Measurements from ENCODE around the gene ZNF789.
A peak's percentile ranks its signal among the peaks of the same experiment; 100 is the strongest.

The ZNF789 gene

GRCh38 chr7:99457650-99458493 is 14.8 kb upstream of the ZNF789 start:
- 92% methylated on average over 26 of the region's 26 CpGs for WGBS
- H3K23ac ChIP-seq (ENCODE audit: low read length in 2 of 2), result no peak overlapping the region

GRCh38 chr7:99459087-99459486 is 13.6 kb upstream of the ZNF789 start:
- Histone ChIP-seq H2BK15ac (ENCODE audit: low read depth, poor library complexity, severe bottlenecking) (no peak overlapping the region), H2AFZ (ENCODE audit: low read depth, low read length) (no peak overlapping the region), H3K4me1 (ENCODE audit: control insufficient read depth, insufficient read depth, low read depth, low read length) (peaks cover 5% of the 10 kb centered on the region), H3K9ac (ENCODE audit: low read length) (no peak overlapping the region), H2BK5ac (ENCODE audit: low read depth, low read length, poor library complexity, severe bottlenecking) (no peak overlapping the region), H3K9me3 (ENCODE audit: control insufficient read depth, low read length) (no peaks in the 10 kb centered on the region), H3K14ac (ENCODE audit: low read length in 2 of 2) (no peak overlapping the region), H4K91ac (ENCODE audit: low read length) (no peak overlapping the region), H3K23ac (ENCODE audit: low read length in 2 of 2) (no peak overlapping the region), H2BK12ac (ENCODE audit: low read length in 2 of 2) (no peak overlapping the region), H2BK120ac (ENCODE audit: low read depth, low read length) (no peak overlapping the region), H3K79me1 (replicated peaks; ENCODE audit: low read length, poor library complexity, severe bottlenecking) (peaks cover 17% of the 10 kb centered on the region), H3K4me2 (ENCODE audit: low read length, poor library complexity, severe bottlenecking) (no peak overlapping the region), H4K8ac (ENCODE audit: low read length) (no peak overlapping the region), H2AK5ac (ENCODE audit: low read length, severe bottlenecking) (no peak overlapping the region), H3K18ac (ENCODE audit: low read depth in 1 of 2, low read length in 2 of 2) (no peak overlapping the region), H3K36me3 (ENCODE audit: control insufficient read depth in 1 of 2, insufficient read depth in 2 of 2, low read depth in 1 of 2, low read length in 2 of 2) (peaks cover 65 to 78% of the 10 kb centered on the region in 2 experiments), H3K4ac (ENCODE audit: low read depth in 1 of 2, low read length in 2 of 2) (no peak overlapping the region), H3K27me3 (ENCODE audit: control insufficient read depth in 1 of 2, insufficient read depth in 1 of 2, low read length in 2 of 2) (no peaks in the 10 kb centered on the region), H3K27ac (ENCODE audit: low read length, poor library complexity, severe bottlenecking) (no peak overlapping the region), H3K4me3 (ENCODE audit: insufficient read depth in 1 of 2, low read depth in 1 of 2, low read length in 2 of 2) (no peak overlapping the region)
- peak; percentile 31 for DNase-seq
- WGBS, result 96% methylated on average over 8 of the region's 8 CpGs

More at GRCh38 chr7:99457650-99458493, 14.8 kb upstream of the ZNF789 start:
- Histone ChIP-seq H3K4me2 (ENCODE audit: low read length, poor library complexity, severe bottlenecking) (no peak overlapping the region), H2BK12ac (ENCODE audit: low read length in 2 of 2) (no peak overlapping the region), H3K36me3 (ENCODE audit: control insufficient read depth in 1 of 2, insufficient read depth in 2 of 2, low read depth in 1 of 2, low read length in 2 of 2) (peaks cover 71 to 82% of the 10 kb centered on the region in 2 experiments), H3K14ac (ENCODE audit: low read length in 2 of 2) (no peak overlapping the region), H2BK5ac (ENCODE audit: low read depth, low read length, poor library complexity, severe bottlenecking) (no peak overlapping the region), H4K8ac (ENCODE audit: low read length) (no peak overlapping the region), H3K18ac (ENCODE audit: low read depth in 1 of 2, low read length in 2 of 2) (no peak overlapping the region), H3K4me3 (ENCODE audit: insufficient read depth in 1 of 2, low read depth in 1 of 2, low read length in 2 of 2) (no peak overlapping the region), H2BK15ac (ENCODE audit: low read depth, poor library complexity, severe bottlenecking) (no peak overlapping the region), H3K9ac (ENCODE audit: low read length) (no peak overlapping the region), H2BK120ac (ENCODE audit: low read depth, low read length) (no peak overlapping the region), H3K79me1 (replicated peaks; ENCODE audit: low read length, poor library complexity, severe bottlenecking) (peaks cover 26% of the 10 kb centered on the region), H3K9me3 (ENCODE audit: control insufficient read depth, low read length) (no peaks in the 10 kb centered on the region), H3K4ac (ENCODE audit: low read depth in 1 of 2, low read length in 2 of 2) (no peak overlapping the region), H3K4me1 (ENCODE audit: control insufficient read depth, insufficient read depth, low read depth, low read length) (peaks cover 3% of the 10 kb centered on the region), H2AK5ac (ENCODE audit: low read length, severe bottlenecking) (no peak overlapping the region), H4K91ac (ENCODE audit: low read length) (no peak overlapping the region), H3K27me3 (ENCODE audit: control insufficient read depth in 1 of 2, insufficient read depth in 1 of 2, low read length in 2 of 2) (no peaks in the 10 kb centered on the region), H2AFZ (ENCODE audit: low read depth, low read length) (no peak overlapping the region), H3K27ac (ENCODE audit: low read length, poor library complexity, severe bottlenecking) (no peak overlapping the region)
- DNase-seq, result no peak

GRCh38 chr7:99460651-99461050 is 12.0 kb upstream of the ZNF789 start:
- Histone ChIP-seq H3K18ac (ENCODE audit: low read depth in 1 of 2, low read length in 2 of 2) (no peak overlapping the region), H3K27me3 (ENCODE audit: control insufficient read depth in 1 of 2, insufficient read depth in 1 of 2, low read length in 2 of 2) (no peaks in the 10 kb centered on the region), H2AFZ (ENCODE audit: low read depth, low read length) (no peak overlapping the region), H2BK120ac (ENCODE audit: low read depth, low read length) (no peak overlapping the region), H3K9ac (ENCODE audit: low read length) (no peak overlapping the region), H3K4me2 (ENCODE audit: low read length, poor library complexity, severe bottlenecking) (no peak overlapping the region), H2AK5ac (ENCODE audit: low read length, severe bottlenecking) (no peak overlapping the region), H3K36me3 (ENCODE audit: control insufficient read depth in 1 of 2, insufficient read depth in 2 of 2, low read depth in 1 of 2, low read length in 2 of 2) (peaks cover 50 to 64% of the 10 kb centered on the region in 2 experiments), H3K27ac (ENCODE audit: low read length, poor library complexity, severe bottlenecking) (no peak overlapping the region), H2BK5ac (ENCODE audit: low read depth, low read length, poor library complexity, severe bottlenecking) (no peak overlapping the region), H3K4me1 (ENCODE audit: control insufficient read depth, insufficient read depth, low read depth, low read length) (peaks cover 9% of the 10 kb centered on the region), H3K79me1 (replicated peaks; ENCODE audit: low read length, poor library complexity, severe bottlenecking) (peaks cover 11% of the 10 kb centered on the region), H4K91ac (ENCODE audit: low read length) (no peak overlapping the region), H3K4me3 (ENCODE audit: insufficient read depth in 1 of 2, low read depth in 1 of 2, low read length in 2 of 2) (no peak overlapping the region), H3K14ac (ENCODE audit: low read length in 2 of 2) (no peak overlapping the region), H3K23ac (ENCODE audit: low read length in 2 of 2) (no peak overlapping the region), H3K9me3 (ENCODE audit: control insufficient read depth, low read length) (no peaks in the 10 kb centered on the region), H4K8ac (ENCODE audit: low read length) (no peak overlapping the region), H2BK15ac (ENCODE audit: low read depth, poor library complexity, severe bottlenecking) (no peak overlapping the region), H2BK12ac (ENCODE audit: low read length in 2 of 2) (no peak overlapping the region), H3K4ac (ENCODE audit: low read depth in 1 of 2, low read length in 2 of 2) (no peak overlapping the region)
- DNase-seq, result no peak
- WGBS, result 95% methylated on average over 11 of the region's 11 CpGs

GRCh38 chr7:99461221-99461620 is 11.5 kb upstream of the ZNF789 start:
- no peak overlapping the region for H3K9ac ChIP-seq (ENCODE audit: low read length)
- H2BK5ac ChIP-seq (ENCODE audit: low read depth, low read length, poor library complexity, severe bottlenecking), result no peak overlapping the region
- no peak overlapping the region for H3K27ac ChIP-seq (ENCODE audit: low read length, poor library complexity, severe bottlenecking)
- no peak overlapping the region for H3K23ac ChIP-seq (ENCODE audit: low read length in 2 of 2)
- peaks cover 11% of the 10 kb centered on the region for H3K79me1 ChIP-seq (replicated peaks; ENCODE audit: low read length, poor library complexity, severe bottlenecking)
- H2BK12ac ChIP-seq (ENCODE audit: low read length in 2 of 2), result no peak overlapping the region
- DNase-seq, result no peak
- H2AFZ ChIP-seq (ENCODE audit: low read depth, low read length), result no peak overlapping the region
- H2BK120ac ChIP-seq (ENCODE audit: low read depth, low read length), result no peak overlapping the region
- no peak overlapping the region for H3K4ac ChIP-seq (ENCODE audit: low read depth in 1 of 2, low read length in 2 of 2)
- H2BK15ac ChIP-seq (ENCODE audit: low read depth, poor library complexity, severe bottlenecking), result no peak overlapping the region
- H3K4me2 ChIP-seq (ENCODE audit: low read length, poor library complexity, severe bottlenecking), result no peak overlapping the region
- no peak overlapping the region for H4K91ac ChIP-seq (ENCODE audit: low read length)
- H3K4me1 ChIP-seq (ENCODE audit: control insufficient read depth, insufficient read depth, low read depth, low read length), result peaks cover 9% of the 10 kb centered on the region
- H3K27me3 ChIP-seq (ENCODE audit: control insufficient read depth in 1 of 2, insufficient read depth in 1 of 2, low read length in 2 of 2), result no peaks in the 10 kb centered on the region
- H3K18ac ChIP-seq (ENCODE audit: low read depth in 1 of 2, low read length in 2 of 2), result no peak overlapping the region
- H4K8ac ChIP-seq (ENCODE audit: low read length), result no peak overlapping the region
- H3K36me3 ChIP-seq (ENCODE audit: control insufficient read depth in 1 of 2, insufficient read depth in 2 of 2, low read depth in 1 of 2, low read length in 2 of 2), result peaks cover 44 to 58% of the 10 kb centered on the region in 2 experiments
- no peak overlapping the region for H3K4me3 ChIP-seq (ENCODE audit: insufficient read depth in 1 of 2, low read depth in 1 of 2, low read length in 2 of 2)
- no peaks in the 10 kb centered on the region for H3K9me3 ChIP-seq (ENCODE audit: control insufficient read depth, low read length)
- H2AK5ac ChIP-seq (ENCODE audit: low read length, severe bottlenecking), result no peak overlapping the region
- H3K14ac ChIP-seq (ENCODE audit: low read length in 2 of 2), result no peak overlapping the region
- 98% methylated on average over 2 of the region's 2 CpGs for WGBS
